Measurements from ENCODE around the gene C19orf81.

C19orf81 gene

GRCh38 chr19:50629194-50629593 lies 20.1 kb upstream of the C19orf81 start:
- DNase-seq: no peak

DNA sequence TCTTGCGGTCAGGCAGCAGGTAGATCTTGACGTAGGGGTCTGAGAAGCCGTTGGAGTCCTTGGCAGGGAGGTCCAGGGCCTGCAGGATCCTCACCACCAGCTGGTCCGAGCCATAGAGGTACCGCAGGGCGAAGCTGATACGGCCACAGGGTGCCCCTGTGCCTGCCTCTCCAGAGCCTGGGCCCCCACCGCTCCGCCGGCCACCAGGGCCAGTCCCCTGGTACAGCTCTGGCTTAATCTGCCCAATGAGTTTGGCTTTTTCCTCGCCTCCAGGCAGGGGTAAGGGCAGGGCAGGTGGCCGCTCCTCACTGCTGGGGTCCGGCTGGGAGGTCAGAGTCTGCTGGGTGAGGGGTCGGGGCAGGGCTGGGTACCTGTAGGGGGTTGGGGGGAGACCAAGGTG lies 19.4 kb upstream of the C19orf81 start:
- DNase-seq: no peak

DNA sequence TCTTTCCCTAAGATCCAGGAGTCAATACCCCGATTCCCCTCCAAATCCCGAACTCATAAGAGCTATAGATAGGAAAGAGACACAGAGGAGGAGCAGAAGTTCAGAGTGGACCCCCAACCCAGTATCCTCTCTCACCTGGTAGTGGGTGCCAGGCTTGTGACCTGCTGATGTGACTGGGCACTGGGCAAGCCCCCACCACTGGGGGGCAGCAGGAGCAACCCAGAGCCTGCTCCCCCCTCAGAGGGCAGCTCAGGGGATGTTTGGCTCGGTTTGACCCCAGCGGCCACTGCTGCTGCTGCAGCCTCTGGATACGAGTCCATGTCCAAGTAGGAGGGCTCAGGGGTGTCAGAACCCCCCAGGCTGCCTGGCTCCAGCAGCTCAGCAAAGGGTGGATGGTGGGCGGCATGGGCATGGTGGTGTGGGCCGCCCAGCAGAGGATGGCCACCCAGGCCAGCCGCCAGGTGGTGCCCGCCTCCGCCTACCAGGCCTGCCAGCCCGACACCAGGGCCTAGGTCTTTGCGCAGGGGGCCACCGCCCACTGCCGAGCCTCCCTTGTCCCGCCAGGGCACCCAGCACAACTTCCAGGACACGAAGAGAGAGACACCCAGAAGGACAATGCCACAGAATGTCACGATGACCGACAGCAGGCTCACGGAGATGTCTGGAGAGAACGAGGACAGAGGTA lies 17.0 kb upstream of the C19orf81 start:
- DNase-seq: no peak

- DNase-seq: no peak
Observed at GRCh38 chr19:50633359-50633758, 15.9 kb upstream of the C19orf81 start.

- DNase-seq: no peak
Observed at GRCh38 chr19:50633973-50634372, 15.3 kb upstream of the C19orf81 start.

GRCh38 chr19:50636317-50637085 lies 12.7 kb upstream of the C19orf81 start:
- DNase-seq: no peak

GRCh38 chr19:50638600-50638999 lies 10.6 kb upstream of the C19orf81 start:
- DNase-seq: no peak

GRCh38 chr19:50639121-50640112 lies 9.8 kb upstream of the C19orf81 start, which contains the start of gene SYT3:
Gene SYT3 (minus strand): TSS chr19:50639881. CDS start chr19:50637411, 2,470 bp downstream.
- peak in 46 of 51 donors; percentile 7 to 84 (median 53) for DNase-seq

GRCh38 chr19:50640368-50640767 lies 8.9 kb upstream of the C19orf81 start:
- no peak for DNase-seq

DNA sequence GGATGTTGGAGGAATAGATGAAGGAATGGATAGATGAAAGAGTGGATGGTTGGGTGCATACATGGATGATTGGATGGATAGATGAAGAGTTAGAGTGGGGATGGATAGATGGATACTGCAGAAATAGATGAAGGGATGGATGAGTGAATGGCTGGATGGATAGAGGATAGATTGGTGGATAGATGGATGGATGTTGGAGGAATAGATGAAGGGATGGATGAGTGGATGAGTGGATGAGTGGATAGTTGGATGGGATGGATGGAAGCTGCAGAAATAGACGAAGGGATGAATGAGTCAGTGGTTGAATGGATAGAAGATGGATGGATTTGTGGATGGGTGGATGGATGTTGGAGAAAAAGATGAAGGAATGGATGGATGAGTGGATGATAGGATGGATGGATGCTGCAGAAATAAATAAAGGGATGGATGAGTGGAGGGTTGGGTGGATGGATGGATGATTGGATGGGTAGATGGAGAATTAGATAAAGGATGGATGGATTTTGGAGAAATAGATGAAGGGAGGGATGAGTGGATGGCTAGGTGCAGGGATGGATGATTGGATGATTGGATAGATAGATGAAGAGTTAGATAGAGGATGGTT lies 4.8 kb upstream of the C19orf81 start:
- no peak for DNase-seq

- no peak for DNase-seq
Observed at GRCh38 chr19:50645107-50645506, 4.1 kb upstream of the C19orf81 start.

DNA sequence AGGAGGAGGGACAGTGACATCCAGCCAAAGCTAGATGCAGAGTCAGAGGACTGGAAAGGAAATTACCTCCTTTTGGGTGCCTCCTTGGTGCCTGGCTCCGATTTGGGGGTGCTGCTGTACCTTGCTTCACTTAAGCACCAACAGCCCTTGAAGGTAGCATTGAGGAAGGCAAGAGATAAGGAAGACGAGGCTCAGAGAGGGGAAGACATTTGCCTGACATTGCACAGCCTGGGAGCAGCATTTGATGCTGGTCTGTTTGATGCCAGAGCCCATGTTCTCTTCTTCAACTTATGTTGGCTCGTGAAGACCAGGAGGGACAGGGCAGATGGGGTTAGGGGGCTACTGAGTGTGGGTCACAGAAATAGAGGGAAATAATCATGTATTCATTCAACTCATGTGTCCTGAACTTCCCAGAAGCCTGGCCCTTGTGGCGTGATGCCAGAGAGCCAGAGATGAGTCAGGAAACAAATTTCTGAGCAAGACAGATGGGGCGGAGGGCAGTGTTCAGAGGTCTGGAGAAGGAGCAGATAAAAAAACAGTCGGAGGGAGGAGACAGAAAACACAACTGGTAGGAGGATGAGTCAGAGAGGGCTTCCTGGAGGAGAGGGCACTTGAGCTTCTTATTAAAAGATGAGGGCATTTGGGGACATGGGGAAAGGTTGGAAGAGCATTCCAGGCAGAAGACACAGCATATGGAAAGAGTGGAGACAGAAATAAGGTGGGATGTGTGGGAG lies 3.0 kb upstream of the C19orf81 start:
- no peak for DNase-seq

DNA sequence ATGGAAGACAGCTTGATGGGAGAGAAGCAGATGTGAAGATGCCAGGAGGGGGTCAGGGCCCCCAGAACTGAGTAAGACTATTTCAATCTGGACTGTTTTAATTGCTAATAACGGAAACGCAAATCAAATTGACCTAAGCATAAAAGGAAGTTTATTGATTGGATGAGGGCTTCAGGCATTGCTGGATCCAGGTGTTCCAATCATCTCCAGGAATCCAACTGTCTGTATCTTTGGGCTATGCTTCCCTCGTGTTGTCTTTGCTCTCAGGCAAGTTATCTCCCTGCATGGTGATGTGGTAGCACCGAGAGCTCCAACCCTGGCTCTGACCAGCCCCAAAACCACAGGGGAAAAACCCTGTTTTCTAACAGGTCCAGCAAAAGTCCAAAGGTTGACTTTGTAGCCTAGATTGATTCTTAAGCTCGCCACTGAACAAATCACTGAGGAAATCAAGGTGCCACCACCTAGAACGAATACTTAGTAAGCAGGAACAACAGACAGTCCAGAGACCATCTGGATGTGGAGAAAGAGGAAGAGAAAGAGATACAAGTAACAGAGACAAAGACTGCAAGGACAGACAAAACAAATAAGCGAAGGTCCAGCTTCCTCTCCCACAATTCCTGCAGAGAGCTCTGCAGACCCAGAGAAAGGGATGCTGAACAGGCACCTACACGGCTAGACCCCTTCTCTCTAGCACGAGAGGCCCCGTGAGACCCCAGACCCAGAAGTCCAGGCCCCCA lies 1.2 kb upstream of the C19orf81 start:
- DNase-seq: no peak

DNA sequence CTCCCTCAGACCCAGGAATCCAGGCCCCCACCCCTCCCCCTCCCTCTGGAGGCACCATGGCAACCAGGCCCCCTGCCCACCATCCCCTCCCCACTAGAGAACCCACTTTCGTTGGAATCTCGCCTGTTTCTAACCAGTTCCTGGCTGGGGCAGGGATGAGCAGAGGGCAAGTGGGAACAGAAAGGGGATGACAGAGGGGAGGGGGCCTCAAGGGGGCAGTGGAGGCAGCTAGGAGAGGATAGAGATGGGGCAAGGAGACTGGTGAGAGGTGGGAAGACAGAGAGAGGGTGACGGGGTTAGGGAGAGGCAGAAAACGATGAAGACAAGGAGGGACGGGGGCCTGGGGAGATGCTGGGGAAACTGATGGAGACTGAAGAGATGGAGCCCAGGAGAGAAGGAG lies 586 bp upstream of the C19orf81 start:
- no peak for DNase-seq

- no peak for DNase-seq
Observed at GRCh38 chr19:50651174-50651573, 1.9 kb downstream of the C19orf81 start.

DNA sequence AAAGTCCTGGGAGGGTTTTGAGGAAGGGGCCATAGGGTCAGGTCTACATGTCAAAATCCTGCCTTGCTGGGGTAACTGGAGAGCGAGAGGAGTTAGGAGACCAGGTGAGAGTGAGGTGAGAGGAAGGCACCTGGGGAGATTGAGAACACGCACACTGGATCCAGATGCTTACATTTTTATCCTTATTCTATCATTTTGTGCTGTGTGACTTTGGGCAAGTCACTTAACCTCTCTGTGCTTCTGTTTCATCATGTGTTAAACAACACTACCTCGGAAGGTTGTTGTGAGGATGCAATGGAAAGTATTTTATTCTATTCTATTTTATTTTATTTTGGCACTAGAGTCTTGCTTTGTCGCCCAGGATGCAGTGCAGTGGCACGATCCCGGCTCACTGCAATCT lies 3.5 kb downstream of the C19orf81 start:
- DNase-seq: no peak

GRCh38 chr19:50654882-50655281 lies 5.6 kb downstream of the C19orf81 start:
- DNase-seq: no peak

DNA sequence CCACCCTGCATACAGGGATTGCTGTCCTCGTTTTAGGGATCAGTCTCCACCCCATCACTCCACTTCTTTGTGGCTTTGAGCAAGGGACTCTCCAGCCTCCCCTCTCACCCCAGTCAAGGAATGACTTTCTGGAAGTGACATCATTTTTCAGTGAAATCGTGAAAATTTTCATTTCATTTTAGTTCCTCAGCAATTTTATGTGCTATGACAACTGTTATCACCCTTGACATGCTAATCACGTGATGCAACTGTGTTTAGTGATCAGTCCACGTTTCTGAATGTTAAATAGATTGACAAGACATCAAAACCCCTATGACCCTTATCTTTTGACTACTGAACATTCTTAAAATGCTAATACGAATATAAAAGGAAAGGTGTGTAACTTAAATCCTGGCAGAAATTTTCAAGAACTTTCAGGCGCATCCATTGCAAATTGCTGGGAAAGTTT lies 8.0 kb downstream of the C19orf81 start:
- no peak for DNase-seq

GRCh38 chr19:50657712-50658440 lies 8.6 kb downstream of the C19orf81 start:
- DNase-seq: peak; percentile 33 to 99 (median 95)

Data from hypothalamus (tissue), 51 donors.